ENCODE data around the gene DEFB129.
A peak's percentile ranks its signal among the peaks of the same experiment; 100 is the strongest.
"Not testable (repeated sequence)": the region's sequence is repeated elsewhere in the genome, so short reads cannot be mapped to it uniquely, and the experiment has no call there.

DEFB129 gene, protein sequence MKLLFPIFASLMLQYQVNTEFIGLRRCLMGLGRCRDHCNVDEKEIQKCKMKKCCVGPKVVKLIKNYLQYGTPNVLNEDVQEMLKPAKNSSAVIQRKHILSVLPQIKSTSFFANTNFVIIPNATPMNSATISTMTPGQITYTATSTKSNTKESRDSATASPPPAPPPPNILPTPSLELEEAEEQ

DNA sequence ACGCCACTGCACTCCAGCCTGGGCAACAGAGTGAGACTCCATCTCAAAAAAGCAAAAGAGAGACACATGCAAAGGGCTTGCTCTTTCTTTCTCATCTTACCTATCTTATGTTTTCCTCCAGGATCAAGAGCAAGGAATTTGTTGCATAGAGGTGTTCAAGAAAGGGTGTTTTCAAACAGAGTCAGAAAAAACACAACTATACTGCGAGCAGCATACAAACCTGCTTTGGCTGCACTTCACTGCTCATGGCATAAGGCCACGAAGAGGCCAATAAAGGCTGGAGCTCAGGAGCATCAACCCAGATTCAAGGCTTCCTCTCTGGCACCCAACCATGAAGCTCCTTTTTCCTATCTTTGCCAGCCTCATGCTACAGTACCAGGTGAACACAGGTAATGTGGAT is at the start of gene DEFB129:
Gene DEFB129 (plus strand): TSS at position 301 of the 400 bp plus-strand sequence. CDS start 31 bp downstream, at position 332.
- DNase-seq: no peak

DNA sequence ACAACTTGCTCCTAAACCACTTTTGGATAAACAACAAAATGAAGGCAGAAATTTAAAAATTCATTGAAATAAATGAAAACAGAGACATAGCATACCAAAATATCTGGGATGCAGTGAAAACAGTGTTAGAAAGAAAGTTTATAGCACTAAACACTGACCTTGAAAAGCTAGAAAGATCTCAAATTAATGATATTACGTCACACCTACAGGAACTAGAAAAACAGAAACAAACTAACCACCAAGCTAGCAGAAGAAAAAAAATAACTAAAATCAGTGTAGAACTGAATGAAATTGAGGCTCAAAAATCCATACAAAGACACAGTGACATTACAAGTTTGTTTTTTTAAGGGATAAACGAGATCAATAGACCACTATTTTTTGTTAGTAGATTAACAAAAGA is 42.8 kb upstream of the DEFB129 start:
- DNase-seq: no peak

DNA sequence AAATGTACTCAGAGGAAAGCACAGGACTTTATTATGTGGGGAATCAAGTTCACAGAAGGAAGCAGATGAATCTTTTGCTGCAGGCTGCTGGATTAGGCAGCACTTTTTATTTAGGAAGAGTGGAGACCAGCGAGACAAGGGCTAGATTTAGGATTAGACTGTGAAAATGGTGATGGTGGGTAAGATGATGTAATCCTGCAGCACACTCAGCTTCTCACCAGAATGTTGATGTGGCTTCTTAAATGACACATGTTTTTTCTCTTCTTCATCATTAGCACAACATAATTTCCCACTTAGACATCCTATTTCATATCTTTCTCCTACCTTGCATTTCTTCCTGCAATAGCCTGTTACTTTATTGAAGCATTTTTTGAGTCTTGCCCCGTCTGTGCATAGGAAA is 39.3 kb upstream of the DEFB129 start:
- DNase-seq: no peak

DNA sequence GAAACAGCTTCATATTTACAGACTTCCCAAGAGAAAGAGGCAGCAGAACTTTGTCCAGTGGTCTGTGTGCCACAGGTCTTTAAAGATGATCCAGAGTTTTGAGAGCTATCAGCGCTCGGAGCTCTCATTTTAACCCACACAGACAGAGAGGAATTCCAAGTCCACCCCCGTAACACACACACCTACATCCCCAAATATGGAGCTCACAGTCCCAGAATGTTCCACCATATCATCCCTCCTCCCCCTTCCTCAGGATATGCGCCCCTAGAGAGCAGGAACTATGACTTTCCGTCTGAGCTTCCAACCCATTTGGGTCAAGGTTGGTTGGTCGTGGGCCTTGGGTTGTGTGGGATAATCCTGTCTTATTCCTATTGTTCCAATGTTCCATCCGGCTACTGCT is 37.4 kb upstream of the DEFB129 start, which contains the start of gene DEFB128:
Gene DEFB128 (minus strand): TSS at position 101 of the 400 bp plus-strand sequence. CDS start 88 bp downstream, at position 13.
- no peak for DNase-seq

DNA sequence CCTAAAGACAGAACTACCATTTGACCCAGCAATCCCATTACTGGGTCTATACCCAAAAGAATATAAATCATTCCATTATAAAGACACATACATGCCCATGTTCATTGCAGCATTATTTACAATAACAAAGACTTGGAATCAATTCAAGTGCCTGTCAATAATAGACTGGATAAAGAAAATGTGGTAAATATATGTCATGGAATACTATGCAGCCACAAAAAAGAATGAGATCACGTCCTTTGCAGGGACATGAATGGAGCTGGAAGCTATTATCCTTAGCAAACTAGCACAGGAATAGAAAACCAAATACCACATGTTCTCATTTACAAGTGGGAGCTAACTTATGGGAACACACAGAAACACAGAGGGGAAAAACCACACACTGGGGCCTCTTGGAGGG is 28.8 kb upstream of the DEFB129 start:
- no peak for DNase-seq

DNA sequence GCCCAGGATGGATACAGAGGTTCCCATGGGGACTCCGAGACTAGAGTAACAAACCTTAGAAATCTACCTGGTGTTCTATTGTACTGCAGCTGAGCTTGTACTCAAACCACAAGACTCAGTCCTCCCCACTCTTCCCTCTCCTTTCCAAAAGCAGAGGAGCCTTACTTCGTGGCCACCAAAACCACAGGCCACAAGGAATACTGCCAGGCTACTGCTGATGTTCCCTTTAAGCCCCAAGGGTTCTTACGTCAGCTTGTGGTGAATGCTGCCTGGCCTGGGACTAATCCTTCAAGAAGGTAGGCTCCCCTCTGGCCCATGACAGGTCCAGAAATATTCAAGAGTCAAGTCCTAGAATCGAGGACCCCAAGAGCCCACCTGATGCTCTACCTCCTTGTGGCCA is 27.1 kb upstream of the DEFB129 start:
- no peak for DNase-seq

DNA sequence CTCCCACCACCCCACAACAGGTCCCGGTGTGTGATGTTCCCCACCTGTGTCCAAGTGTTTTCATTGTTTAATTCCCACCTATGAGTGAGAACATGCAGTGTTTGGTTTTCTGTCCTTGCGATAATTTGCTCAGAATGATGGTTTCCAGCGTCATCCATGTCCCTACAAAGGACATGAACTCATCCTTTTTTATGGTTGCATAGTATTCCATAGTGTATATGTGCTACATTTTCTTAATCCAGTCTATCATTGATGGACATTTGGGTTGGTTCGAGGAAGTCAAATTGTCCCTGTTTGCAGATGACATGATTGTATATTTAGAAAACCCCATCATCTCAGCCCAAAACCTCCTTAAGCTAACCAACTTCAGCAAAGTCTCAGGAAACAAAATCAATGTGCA is 23.4 kb upstream of the DEFB129 start:
- not testable (repeated sequence) for DNase-seq

DNA sequence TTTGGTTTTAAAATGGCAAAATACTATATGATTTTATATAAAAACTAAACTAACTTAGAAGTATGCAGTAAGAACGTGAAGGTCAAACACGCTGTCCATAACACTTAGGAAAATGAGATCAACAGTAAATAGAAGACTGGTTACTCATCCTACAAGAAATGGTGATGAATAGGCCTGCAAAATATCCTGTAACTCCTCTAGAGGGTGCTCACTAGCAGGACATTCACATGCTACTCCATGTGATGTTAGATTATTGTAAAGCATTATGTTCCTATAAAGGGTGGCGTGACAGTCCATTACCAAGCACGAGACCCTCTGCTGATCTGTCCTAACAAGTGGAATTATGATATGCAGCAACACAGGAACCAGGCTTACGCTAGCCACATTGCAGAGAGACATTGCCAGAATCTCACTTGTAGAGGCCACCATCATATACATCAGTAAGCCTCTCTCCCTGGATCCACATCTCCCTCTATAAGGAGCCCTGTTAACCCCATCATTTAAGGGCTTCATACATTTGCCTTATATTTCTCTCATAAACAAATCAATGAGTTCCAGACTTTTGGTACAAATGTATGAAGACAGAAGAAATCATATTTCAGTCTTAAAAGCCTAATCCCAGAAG is 18.0 kb upstream of the DEFB129 start:
- DNase-seq: peak; percentile 0

DNA sequence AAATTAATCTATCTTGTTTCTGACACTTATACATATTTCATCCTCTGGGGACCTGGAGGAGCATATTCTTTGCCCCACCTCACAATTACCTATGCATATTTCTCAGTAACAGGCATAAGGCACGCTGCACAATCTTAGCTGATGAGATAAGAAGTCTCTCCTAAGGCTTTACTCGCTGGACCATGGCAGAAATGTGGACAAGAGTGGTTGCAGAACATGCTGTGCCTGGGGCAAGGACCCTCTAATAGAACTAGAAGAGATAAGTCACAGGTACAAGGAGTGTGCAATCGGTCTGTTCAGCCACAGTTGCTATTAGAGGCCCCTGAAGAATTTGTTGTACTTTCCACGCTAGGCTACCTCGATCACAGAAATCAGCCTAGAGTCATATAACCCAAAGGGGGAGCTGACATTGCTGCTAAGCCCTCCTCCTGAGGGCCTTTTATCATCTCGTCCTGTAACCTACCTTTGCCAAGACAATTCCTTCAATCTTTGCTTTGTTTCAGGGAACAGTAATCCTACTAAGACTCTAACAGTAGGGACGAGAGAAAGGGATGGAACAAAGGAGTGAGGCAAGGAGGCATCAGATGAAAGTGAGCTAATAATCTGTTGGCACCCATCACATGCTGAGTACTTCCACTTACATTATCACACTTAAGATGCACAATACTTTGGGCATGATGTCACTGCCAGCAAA is 16.1 kb upstream of the DEFB129 start:
- DNase-seq: no peak

DNA sequence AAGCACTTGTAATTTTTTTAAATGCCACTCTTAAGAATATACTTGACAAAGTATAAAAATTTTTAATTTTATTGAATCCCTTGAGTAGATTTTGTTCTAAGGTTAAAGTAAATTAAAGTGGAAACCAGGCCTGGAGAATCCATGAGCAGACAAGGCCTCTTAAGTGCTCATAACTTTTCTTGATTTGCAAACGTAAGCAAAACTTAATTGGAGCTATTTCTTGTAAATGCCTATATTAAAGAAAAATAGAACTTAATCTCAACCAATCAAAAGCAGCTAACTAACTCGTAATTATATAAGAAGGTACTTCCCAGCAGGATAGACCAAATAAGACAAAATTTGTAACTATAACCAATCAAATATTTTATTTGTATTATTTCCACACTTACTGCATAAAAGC is 12.7 kb upstream of the DEFB129 start:
- DNase-seq: no peak

DNA sequence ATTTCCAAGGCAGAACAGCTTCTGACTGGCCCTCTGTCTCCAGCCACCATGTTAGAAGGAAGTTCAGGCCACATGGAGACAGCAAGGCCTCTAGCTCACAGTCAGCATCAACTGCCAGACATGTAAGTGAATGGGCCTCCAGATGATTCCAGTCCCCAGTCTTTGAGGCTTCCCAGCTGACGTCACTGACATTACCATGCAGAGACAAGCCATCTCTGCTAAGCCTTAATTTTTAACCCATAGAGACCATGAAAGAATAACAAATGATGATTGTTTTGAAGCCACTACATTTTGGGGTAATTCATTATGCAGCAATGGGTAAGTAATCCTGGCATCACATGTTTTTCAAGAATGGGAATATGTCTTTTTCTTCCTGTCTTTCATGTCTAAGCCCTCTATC is 11.3 kb upstream of the DEFB129 start:
- no peak for DNase-seq

DNA sequence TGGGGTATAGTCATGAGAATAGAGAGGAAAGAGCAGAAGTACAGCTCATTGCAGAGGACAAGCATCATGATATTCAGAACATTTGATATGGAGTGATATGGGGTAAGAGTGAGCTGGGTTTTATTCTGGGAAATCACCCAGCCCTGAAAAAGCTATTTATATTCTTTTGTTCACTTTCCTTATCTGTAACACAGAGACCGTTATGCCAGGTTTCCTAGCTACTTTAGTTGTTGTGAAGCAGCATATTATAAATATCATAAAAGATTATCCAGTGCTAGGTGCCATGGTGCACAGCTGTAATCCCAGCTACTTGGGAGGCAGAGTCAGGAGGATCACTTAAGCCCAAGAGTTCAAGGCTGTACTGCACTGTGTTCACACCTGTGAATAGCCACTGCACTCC is 9.8 kb upstream of the DEFB129 start:
- no peak for DNase-seq

DNA sequence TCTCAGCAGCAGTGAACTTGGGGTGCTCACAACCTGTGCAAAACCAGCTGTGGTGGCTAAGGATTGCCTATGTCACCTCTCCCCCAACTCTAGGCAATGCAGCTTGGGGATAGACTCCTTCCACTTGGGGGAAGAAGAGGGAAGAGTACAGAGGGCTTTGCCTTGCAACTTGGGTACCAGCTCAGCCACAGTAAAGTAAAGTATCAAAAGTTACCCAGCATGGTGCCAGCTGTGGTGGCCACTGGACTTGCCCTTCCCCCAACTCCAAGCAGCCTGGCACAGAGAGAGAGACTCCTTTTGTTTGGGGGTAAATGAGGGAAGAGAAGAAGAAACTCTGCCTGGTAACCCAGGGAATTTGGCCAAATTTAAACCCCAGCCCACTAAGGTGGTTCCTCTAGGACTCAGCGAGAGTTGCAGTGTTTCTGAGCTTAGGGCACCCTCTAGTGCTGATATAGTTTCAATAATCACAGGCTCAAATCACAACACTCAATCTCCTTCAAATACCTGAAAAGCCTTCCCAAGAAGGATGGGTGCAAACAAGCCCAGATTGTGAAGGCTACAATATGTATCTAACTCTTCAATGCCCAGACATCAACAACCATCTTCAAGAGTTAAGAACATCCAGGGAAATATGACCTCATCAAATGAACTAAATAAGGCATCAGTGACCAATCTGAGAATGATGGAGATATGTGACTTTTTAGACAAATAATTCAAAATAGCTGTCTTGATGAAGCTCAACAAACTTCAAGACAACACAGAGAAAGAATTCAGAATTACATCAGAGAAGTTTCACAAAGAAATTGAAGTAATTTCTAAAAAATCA is 7.6 kb upstream of the DEFB129 start:
- DNase-seq: peak; percentile 1

DNA sequence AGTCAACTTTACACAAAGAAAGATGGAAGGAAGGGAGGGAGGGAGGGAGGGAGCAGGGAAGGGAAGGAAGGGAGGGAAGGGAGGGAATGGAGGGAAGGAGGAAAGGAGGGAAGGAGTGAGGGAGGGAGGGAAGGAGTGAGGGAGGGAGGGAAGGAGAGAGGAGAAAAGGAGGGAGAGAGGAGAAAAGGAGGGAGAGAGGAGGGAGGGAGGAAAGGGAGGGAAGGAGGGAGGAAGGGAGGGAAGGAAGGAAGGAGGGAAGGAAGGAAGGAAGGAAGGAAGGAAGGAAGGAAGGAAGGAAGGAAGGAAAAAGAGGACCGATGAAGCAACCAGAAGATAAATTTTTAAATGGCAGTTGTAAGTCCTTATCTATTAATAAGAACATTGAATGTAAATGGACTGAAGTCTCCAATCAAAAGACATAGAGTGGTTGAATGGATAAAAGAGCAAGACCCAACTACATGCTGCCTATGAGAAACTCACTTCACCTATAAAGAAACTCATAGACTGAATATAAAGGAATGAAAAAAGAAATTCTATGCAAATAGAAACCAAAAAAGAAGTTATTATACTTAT is 5.7 kb upstream of the DEFB129 start:
- DNase-seq: no peak

DNA sequence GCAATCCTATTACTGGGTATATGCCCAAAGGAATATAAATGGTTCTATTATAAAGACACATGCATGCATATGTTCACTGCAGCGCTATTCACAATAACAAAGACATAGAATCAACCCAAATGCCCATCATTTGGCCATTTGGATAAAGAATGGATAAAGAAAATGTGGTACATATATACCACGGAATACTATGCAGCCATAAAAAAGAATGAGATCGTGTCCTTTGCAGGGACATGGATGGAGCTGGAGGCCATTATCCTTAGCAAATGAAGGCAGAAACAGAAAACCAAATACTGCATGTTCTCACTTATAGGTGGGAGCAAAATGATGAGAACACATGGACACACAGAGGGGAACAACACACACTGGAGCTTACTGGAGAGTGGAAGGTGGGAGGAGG is 1.2 kb upstream of the DEFB129 start:
- DNase-seq: not testable (repeated sequence)

DNA sequence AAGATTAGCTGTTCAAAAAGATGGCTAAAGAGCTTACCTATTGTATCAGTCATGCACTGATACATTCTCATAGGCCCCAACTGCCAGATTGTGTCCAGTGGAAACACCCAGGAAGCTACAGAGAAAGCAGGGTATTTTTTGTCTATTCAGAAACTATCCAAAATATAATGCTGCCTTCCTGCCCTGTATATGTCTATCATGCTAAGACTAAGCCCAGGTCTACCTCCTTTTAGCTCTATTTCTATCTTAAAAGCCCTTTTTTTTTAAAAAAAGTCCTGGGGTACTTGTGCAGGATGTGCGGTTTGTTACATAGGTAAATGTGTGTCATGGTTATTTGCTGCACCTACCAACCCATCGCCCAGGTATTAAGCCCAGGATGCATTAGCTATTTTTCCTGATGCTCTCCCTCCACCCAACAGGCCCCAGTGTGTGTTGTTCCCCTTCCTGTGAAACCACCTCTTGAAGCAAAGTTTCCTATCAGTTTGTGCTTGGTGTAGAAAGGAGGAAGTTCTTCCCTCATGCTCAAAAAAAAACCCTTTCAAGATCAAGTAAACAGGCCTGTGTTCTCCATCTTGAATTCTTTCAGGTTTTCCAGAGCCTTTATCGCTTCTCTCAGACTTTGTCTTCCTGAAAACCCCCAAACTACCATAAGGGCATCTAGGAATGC is 514 bp downstream of the DEFB129 start:
- DNase-seq: no peak

DNA sequence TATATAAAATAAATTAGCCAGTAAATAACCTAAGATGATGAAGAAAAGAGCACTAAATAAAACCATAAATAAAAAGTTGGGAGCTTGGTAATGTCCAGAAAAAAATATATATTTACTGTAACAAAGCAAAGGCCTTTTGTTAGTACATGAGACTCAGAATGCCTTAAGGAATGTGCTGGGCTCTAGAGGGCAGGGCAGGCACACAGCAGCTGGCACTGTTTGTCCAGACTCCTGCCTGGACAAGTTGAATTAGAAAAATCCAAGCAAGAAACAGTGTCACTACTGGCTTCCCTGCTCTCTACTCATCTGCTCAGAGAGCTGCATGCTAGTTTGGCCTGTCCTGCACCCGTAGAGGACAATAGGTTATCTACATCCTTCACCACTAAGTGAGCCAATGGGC is 8.8 kb downstream of the DEFB129 start:
- no peak for DNase-seq

DNA sequence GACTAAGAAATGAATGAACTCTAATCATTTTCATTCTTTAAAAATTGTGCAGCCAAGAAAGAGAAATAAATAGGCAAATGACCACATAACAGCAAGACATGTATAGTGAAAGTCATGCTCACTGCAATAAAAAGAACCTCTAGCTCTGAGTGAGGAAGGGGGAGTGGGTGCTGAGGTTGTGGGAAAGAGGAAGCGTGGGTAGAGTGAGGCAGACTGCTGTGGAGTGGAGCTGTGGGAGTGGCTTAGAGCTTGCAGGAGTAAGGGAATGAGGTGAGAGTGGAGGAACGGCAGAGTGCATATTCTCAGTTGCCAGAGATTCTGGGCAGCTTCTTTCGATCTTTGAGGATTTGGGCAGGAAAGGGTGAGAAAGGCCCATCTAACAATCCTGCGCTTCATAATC is 10.4 kb downstream of the DEFB129 start:
- DNase-seq: no peak

DNA sequence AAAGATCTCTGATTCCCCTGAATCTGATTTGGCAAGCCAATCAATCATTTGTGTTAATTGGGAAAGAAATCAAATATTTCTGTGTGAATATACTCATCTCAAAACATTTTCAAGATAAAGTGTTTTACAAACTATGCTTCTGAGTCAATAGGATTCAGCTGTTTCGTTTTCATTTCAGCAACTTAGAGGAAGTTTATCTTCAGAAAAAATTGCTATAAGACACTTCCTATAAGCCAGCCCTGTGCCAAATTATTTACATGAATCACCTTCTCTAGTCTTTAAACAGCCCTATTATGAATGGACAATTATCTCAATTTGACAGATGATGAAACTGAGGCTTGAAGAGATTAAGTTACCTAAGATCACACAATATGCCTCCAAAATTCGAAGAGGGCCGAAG is 10.9 kb downstream of the DEFB129 start:
- DNase-seq: no peak

DNA sequence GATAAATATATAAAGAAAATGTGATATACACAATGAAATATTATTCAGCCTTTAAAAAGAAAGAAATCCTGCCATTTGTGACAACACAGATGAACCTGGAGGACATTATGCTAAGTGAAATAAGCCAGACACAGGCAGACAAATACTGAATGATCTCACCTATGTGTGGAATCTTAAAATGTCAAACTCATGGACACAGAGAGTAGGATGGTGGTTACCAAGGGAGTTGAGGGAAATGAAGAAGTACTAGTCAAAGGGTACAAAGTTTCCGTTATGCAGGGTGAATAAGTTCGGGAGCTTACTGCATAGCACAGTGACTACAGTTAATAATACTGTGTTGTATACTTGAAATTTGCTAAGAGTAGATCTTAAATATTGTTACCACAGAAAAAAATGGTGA is 15.8 kb downstream of the DEFB129 start:
- no peak for DNase-seq

DNA sequence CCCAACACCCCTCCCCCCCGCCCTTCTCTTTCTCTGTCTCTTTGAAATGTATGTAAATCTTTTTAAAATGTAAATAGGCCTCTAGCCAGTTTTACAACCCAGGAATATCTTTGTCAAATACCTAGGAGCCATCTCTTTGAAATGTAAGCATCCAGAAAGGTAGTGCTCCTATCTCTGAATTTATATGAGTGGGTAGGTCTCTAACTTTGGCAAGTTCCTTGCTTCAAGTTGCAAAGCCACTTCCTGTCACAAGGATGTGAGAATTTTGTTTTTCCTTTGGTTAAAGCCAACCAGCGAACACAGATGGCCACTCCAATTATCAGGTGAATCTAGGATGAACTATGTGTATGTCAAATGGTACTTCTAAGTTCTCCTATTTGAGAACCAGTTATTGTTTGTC is 24.3 kb downstream of the DEFB129 start:
- no peak for DNase-seq

DNA sequence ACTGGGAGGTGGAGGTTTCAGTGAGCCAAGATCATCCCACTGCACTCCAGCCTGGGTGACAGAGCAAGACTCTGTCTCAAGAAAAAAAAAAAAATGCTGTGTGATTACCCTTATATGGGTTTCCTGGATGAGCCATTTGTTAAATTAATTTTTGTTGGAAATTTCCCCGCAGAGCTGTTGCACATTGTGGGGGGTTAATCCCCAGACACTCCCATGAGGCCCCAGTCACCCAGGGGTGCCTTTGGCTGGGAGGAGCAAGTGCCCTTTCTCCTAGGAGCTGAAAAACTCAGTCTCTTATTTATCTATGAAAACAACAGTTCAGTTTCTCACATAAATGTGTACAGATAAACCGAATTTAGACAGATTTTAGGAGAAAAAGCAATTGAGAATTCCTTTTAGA is 25.7 kb downstream of the DEFB129 start:
- DNase-seq: no peak

DNA sequence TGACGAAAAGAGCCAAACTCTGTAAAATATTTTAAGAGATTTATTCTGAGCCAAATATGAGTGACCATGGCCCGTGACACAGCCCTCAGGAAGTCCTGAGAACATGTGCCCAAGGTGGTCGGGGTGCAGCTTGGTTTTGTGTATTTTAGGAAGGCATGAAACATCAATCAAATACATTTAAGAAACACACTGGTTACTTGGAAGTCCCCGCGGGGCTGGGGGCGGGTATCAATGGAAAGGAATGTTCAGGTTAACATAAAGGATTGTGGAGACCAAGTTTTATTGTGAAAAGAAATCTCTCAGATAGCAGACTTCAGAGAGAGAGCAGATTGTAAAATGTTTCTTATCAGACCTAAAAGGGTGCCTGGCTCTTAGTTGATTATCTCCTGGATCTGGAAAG is 26.4 kb downstream of the DEFB129 start:
- not testable (repeated sequence) for DNase-seq

Measured in COR-L47 (cell line).